Measurements from ENCODE around the gene IGFL4. TPM values are rescaled to one million over a fixed set of nuclear protein-coding genes. Genes with fewer than 3 reads are reported as not detected.

Gene IGFL4
- polyA plus RNA-seq, 1 experiment: not detected

DNA sequence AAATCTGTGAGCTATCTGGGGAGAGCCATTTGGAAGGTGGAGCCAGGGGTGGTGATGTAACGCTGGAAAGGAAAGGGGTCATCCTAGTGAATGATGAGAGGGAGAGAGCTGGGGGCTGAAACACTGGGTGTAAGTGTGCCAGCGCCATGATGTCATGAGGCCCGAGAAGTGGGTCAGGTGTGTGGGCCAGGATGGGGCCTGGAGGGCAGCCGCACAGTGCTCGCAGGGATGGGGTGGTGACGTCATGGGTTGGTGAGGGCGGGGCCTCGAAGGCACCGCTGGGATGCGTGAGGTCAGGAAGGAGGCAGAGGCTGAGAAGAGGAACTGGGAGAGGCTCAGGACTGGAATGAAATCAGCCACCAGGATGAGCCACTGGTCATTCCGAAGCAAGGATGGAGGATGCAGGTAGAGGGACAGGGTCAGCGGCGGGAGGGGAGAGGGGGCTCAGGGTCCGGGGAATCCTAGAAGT, 41.1 kb downstream of the IGFL4 start:
- POLR2A ChIA-PET: no interaction called here
- Histone ChIP-seq H3K27ac (ENCODE audit: low read depth, low read length) (no peak overlapping the region), H3K27me3 (ENCODE audit: control insufficient read depth, insufficient read depth, low read length) (no peaks in the 10 kb centered on the region), H3K9me3 (ENCODE audit: control insufficient read depth, insufficient read depth, low read length) (no peaks in the 10 kb centered on the region; the same call in 1 of the 2 replicates), H3K4me3 (ENCODE audit: low read depth, low read length) (peak overlapping the region; percentile 39)
- no peak for DNase-seq (ENCODE audit: low read depth, low spot score)
- no peak for TF ChIP-seq CTCF (IDR thresholded peaks at IDR 0.05; ENCODE audit: low read depth, low read length)
- CTCF ChIA-PET: interaction anchor here (0.9 kb wide), 1 partner anchor 10 kb away, joined by 3 read pairs; no protein-coding TSS in a partner anchor

DNA sequence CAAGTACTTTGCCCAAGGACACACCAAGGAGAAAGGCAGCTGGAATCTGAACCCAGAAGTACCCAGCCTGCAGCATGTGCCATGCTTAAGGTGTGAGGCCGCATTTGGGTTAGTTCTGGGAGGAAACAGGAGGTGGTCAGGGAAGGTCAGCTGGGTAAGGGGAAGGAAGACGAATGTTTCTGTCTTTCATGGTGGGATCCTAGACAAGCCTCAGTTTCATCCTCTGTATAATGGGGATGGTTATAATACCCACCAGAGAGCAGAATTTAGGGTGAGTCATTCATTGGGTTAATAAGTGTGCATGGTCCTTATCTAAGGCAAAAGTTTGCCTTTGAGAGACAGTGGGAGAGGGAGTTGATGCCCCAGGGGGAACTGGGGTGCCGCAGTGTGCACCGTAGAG, 42.0 kb downstream of the IGFL4 start:
- DNase-seq (ENCODE audit: low read depth, low spot score): no peak
- no peaks in the 10 kb centered on the region; the same call in 1 of the 2 replicates for H3K9me3 ChIP-seq (ENCODE audit: control insufficient read depth, insufficient read depth, low read length)
- H3K27ac ChIP-seq (ENCODE audit: low read depth, low read length): no peak overlapping the region
- CTCF ChIA-PET: interaction anchor here (0.5 to 0.9 kb wide), 2 partner anchors 8 to 11 kb away, joined by 3 to 4 read pairs; no protein-coding TSS in a partner anchor
- no peaks in the 10 kb centered on the region for H3K27me3 ChIP-seq (ENCODE audit: control insufficient read depth, insufficient read depth, low read length)
- TF ChIP-seq CTCF (IDR thresholded peaks at IDR 0.05; ENCODE audit: low read depth, low read length): no peak
- no peak overlapping the region for H3K4me3 ChIP-seq (ENCODE audit: low read depth, low read length)
- POLR2A ChIA-PET: no interaction called here

- CTCF ChIA-PET: interaction anchor here (2.5 kb wide), 1 partner anchor 80 kb away, joined by 7 read pairs; no protein-coding TSS in a partner anchor
- POLR2A ChIA-PET: no interaction called here
These were observed 43.9 kb downstream of the IGFL4 start for GRCh38 chr19:45996933-45997332.

DNA sequence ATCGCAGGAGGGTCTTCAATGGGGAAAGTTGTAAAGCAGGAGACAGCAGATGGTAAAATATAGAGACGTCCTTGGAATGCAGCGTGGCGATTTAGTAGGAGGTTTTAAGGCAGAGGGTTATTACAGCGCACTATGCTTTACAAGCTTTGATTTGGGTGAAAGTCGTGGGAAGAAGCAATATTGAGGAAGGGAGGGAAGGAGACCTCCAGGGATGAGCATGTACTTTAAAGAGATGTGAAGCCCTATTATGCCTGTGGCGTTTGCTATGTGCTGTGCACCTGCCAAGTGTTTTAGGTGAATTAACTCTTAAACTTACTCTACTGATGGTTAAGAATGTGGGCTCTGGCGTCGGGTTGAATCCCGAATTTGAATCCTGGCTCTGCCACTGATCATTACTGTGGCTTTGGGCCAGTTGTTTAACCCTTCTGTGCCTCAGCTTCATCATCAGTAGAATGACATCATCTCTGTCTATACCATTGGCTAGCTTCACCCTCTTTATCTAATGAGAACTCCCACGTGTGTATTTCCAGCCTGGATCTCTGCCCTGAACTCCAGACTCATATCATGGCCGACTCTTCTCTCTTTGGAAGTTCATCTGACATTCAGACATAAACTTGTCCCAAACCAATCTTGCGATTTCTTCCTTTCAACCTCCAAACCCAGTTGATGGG, 45.0 kb downstream of the IGFL4 start:
- POLR2A ChIA-PET: interaction anchor here (0.6 to 1.4 kb wide), 9 partner anchors 9 to 397 kb away, joined by 3 to 8 read pairs (median 4); partner anchors contain the start of genes MYPOP, NOVA2 and SYMPK
- no peak for TF ChIP-seq CTCF (IDR thresholded peaks at IDR 0.05; ENCODE audit: low read depth, low read length)
- peaks cover under 1% of the 10 kb centered on the region for H3K27me3 ChIP-seq (ENCODE audit: control insufficient read depth, insufficient read depth, low read length)
- CTCF ChIA-PET: interaction anchor here (1.0 to 2.5 kb wide), 3 partner anchors 14 to 81 kb away, joined by 5 to 11 read pairs (median 7); no protein-coding TSS in a partner anchor
- no peaks in the 10 kb centered on the region; the same call in 1 of the 2 replicates for H3K9me3 ChIP-seq (ENCODE audit: control insufficient read depth, insufficient read depth, low read length)
- H3K4me3 ChIP-seq (ENCODE audit: low read depth, low read length): peak overlapping the region; percentile 95
- no peak overlapping the region for H3K27ac ChIP-seq (ENCODE audit: low read depth, low read length)
- DNase-seq (ENCODE audit: low read depth, low spot score): no peak

More at GRCh38 chr19:45996933-45997332, 43.9 kb downstream of the IGFL4 start:
- Histone ChIP-seq H3K9me3 (ENCODE audit: control insufficient read depth, insufficient read depth, low read length) (no peaks in the 10 kb centered on the region; the same call in 1 of the 2 replicates), H3K4me3 (ENCODE audit: low read depth, low read length) (no peak overlapping the region), H3K27ac (ENCODE audit: low read depth, low read length) (no peak overlapping the region), H3K27me3 (ENCODE audit: control insufficient read depth, insufficient read depth, low read length) (no peaks in the 10 kb centered on the region)
- TF ChIP-seq CTCF (IDR thresholded peaks at IDR 0.05; ENCODE audit: low read depth, low read length): no peak
- DNase-seq (ENCODE audit: low read depth, low spot score): no peak

Data from AG04450 (cell line).